Breast epithelium (tissue), 3 donors: Measurements from ENCODE around the gene TSPAN4.

Source experiments
- POLR2A ChIP-seq: fragments of 450-650 bp; IDR thresholded peaks from one replicate; pipeline ENCODE4 v1.6.1; 2016; ENCODE audit warnings: antibody characterized with exemption, mild to moderate bottlenecking, moderate library complexity
- POLR2AphosphoS5 ChIP-seq, 3 donors: sonication (generic); formaldehyde crosslinking; IDR thresholded peaks; one replicate each; pipeline ENCODE4 v1.6.1; 2017; ENCODE audit warnings: antibody characterized with exemption in 3 of 3
- TF ChIP-seq, protein P1 (sequence below), 3 donors: fragments of 450-650 bp; IDR thresholded peaks; one replicate each; pipeline ENCODE4 v1.5.1; 2016 to 2017; ENCODE audit warnings: antibody characterized with exemption in 3 of 3, mild to moderate bottlenecking in 3 of 3, moderate library complexity in 3 of 3

DNA sequence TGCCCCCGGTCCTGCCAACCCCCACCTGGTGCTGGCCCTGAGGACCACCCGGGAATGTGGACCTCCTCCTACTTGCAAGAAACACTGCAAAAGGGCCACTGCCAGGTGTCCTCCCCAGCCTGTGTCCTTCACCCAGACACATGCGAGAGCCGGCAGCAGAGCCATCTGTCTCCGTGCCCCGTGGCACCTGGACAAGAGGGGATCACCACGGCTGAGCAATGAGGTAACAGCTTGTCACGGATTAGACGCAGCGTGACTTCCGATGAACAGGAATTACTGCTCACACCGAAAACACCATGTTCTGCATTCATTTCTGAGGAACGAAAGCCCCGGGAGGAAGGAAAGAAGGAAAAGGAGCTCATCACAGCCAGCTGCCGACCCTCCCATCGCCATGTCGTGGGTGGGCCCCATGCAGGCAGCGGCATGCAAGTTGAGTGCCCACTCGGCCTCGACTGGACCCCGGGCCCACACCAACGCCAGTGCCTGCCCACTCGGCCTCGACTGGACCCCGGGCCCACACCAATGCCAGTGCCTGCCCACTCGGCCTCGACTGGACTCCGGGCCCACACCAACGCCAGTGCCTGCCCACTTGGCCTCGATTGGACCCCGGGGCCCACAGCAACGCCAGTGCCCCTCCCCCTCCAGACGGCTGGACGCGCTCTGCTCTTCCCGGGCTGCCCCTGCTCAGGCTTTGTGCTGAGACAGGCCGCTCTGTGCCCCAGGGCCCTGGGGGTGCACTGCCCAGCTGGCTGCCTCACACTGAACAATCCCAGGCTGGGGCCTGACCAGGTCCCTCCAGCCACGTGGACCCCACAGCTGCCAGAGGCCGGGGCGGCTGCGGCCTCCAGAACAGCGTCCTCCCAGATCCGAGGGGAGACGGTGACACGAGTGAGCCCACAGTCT, 45.9 kb downstream of the TSPAN4 start:
- no peak for TF ChIP-seq POLR2A
- TF ChIP-seq POLR2AphosphoS5 (IDR thresholded peaks at IDR 0.05) = no peak
- TF ChIP-seq, protein P1, sequence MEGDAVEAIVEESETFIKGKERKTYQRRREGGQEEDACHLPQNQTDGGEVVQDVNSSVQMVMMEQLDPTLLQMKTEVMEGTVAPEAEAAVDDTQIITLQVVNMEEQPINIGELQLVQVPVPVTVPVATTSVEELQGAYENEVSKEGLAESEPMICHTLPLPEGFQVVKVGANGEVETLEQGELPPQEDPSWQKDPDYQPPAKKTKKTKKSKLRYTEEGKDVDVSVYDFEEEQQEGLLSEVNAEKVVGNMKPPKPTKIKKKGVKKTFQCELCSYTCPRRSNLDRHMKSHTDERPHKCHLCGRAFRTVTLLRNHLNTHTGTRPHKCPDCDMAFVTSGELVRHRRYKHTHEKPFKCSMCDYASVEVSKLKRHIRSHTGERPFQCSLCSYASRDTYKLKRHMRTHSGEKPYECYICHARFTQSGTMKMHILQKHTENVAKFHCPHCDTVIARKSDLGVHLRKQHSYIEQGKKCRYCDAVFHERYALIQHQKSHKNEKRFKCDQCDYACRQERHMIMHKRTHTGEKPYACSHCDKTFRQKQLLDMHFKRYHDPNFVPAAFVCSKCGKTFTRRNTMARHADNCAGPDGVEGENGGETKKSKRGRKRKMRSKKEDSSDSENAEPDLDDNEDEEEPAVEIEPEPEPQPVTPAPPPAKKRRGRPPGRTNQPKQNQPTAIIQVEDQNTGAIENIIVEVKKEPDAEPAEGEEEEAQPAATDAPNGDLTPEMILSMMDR (IDR thresholded peaks at IDR 0.05) = no peak
